Lung (tissue), 12 donors: ENCODE data around the gene ATXN10. TPM values are rescaled to one million over a fixed set of nuclear protein-coding genes. Genes with fewer than 3 reads are reported as not detected.

Experiments used
- ATAC-seq: fragments of 200-7000 bp; cut with Tn5 transposase; one replicate; pipeline ENCODE4 v1.9.1; 2020; ENCODE audit warnings: moderate number of reproducible peaks; ENCODE audit not compliant: insufficient read depth, low FRiP score
- DNase-seq, 3 donors: peaks; one replicate each; pipeline ENCODE4 v3.0.0-alpha.2; 2013 to 2017
- H3K27ac ChIP-seq, 2 donors: one replicate each; pipeline ENCODE4 v1.5.1; 2013; ENCODE audit warnings: mild to moderate bottlenecking in 2 of 2, moderate library complexity in 2 of 2, control low read depth in 1 of 2, inconsistent platforms in 1 of 2, low read depth in 1 of 2, low read length in 1 of 2
- H3K27me3 ChIP-seq, 3 donors: one replicate each; pipeline ENCODE4 v1.5.1; 2013; ENCODE audit warnings: low read length in 2 of 3; ENCODE audit not compliant: control insufficient read depth in 3 of 3, insufficient read depth in 3 of 3
- H3K36me3 ChIP-seq, 4 donors: one replicate each; pipeline ENCODE4 v1.5.1; 2013; ENCODE audit warnings: low read length in 4 of 4, mild to moderate bottlenecking in 1 of 4, moderate library complexity in 1 of 4; ENCODE audit not compliant: control insufficient read depth in 4 of 4, insufficient read depth in 4 of 4
- H3K4me1 ChIP-seq, 5 donors: one replicate each; pipeline ENCODE4 v1.5.1; 2013; ENCODE audit warnings: low read length in 5 of 5, mild to moderate bottlenecking in 2 of 5, moderate library complexity in 1 of 5; ENCODE audit not compliant: control insufficient read depth in 5 of 5, insufficient read depth in 5 of 5
- H3K4me3 ChIP-seq: one replicate; pipeline ENCODE4 v1.5.1; 2013; ENCODE audit warnings: mild to moderate bottlenecking, control low read depth, moderate library complexity
- H3K9ac ChIP-seq, 2 donors: one replicate each; pipeline ENCODE4 v1.5.1; 2013; ENCODE audit warnings: low read length in 2 of 2, control low read depth in 1 of 2; ENCODE audit not compliant: insufficient read depth in 1 of 2
- H3K9me3 ChIP-seq, 4 donors: one replicate each; pipeline ENCODE4 v1.5.1; 2013; ENCODE audit warnings: low read length in 3 of 4, mild to moderate bottlenecking in 1 of 4, moderate library complexity in 1 of 4; ENCODE audit not compliant: control insufficient read depth in 4 of 4, insufficient read depth in 3 of 4
- WGBS, 2 donors: extraction: QIAGEN DNeasy Blood & Tissue Kit; methylation state at CpG; one replicate each; pipeline ENCODE4 v1.1.7; 2013; 5-methylcytosine and 5-hydroxymethylcytosine counted together
- polyA plus RNA-seq, 2 donors: library from polyadenylated mRNA; stranded (reverse); fragments of 200-250 nt; gene quantifications; one replicate each; pipeline ENCODE4 v1.2.1, GENCODE V29; 2013
- total RNA-seq, 2 donors: library from RNA; depleted of rRNA in 1 of 2; stranded (reverse); fragments of >200 nt in 1 of 2; gene quantifications; one replicate each; pipeline ENCODE4 v1.2.1, GENCODE V29; 2014 to 2021
- TF ChIP-seq, protein P1 (sequence below): IDR thresholded peaks from 2 replicates; pipeline ENCODE4 v1.5.1; 2012; ENCODE audit warnings: mild to moderate bottlenecking; ENCODE audit errors: control extremely low read depth, extremely low read depth
- donor health status: control.
- donor health status: control.
- donor health status: Bipolar disorder and iron deficiency.
- donor health status: healthy.
- donor health status: DM: yes; HTN: yes; CAD: no.

Gene ATXN10
- total and polyA plus RNA-seq, 4 donors = 41.9 to 164 (median 92.2) TPM

- Histone ChIP-seq H3K4me1 (peaks cover 0 to 30% (median 14%) of the 10 kb centered on the region in 5 donors), H3K9ac (peak overlapping the region in 1 of 2 donors; percentile 51), H3K4me3 (no peak overlapping the region), H3K9me3 (peaks cover 0 to 6% (median 1%) of the 10 kb centered on the region in 4 donors), H3K27ac (peak overlapping the region in 1 of 2 donors; percentile 78), H3K36me3 (peaks cover 0 to 3% (median 1%) of the 10 kb centered on the region in 4 donors), H3K27me3 (peaks cover 0 to 9% (median under 1%) of the 10 kb centered on the region in 3 donors)
- peak; percentile 68 for ATAC-seq
- TF ChIP-seq, protein P1, sequence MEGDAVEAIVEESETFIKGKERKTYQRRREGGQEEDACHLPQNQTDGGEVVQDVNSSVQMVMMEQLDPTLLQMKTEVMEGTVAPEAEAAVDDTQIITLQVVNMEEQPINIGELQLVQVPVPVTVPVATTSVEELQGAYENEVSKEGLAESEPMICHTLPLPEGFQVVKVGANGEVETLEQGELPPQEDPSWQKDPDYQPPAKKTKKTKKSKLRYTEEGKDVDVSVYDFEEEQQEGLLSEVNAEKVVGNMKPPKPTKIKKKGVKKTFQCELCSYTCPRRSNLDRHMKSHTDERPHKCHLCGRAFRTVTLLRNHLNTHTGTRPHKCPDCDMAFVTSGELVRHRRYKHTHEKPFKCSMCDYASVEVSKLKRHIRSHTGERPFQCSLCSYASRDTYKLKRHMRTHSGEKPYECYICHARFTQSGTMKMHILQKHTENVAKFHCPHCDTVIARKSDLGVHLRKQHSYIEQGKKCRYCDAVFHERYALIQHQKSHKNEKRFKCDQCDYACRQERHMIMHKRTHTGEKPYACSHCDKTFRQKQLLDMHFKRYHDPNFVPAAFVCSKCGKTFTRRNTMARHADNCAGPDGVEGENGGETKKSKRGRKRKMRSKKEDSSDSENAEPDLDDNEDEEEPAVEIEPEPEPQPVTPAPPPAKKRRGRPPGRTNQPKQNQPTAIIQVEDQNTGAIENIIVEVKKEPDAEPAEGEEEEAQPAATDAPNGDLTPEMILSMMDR = peak; percentile 73
- peak; percentile 86 to 94 (median 90) for DNase-seq
- 14 to 21% methylated on average over 19 of the region's 19 CpGs for WGBS, 2 donors
Measured at GRCh38 chr22:45863981-45864751, 192.5 kb downstream of the ATXN10 start.

DNA sequence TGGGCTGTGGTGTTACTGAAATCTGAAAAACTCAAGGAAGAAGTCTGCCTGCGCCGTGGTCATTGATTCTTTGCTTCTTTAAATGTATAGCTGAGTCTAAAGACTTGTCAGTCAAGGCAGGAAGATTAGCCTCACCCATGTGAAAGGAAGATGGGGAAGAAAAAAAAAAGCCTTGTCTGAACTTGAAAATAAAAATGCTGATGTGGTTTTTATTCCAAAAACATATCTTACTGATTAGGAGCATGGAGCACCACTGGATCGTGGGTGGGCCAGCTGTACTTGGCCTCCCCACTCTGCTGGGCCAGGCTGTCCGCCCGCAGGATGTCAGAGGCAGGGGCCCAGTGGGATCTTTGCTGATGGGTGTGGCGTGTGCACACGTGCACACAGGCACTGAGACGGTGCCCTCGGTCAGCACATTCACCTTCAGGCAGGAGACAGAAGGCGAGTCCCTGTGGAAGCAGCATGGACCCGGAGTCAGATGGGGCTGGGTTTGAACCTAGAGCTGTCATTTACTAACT, 193.4 kb downstream of the ATXN10 start:
- H3K36me3 ChIP-seq = peaks cover 0 to 3% (median 0%) of the 10 kb centered on the region in 4 donors
- peaks cover 0 to 10% (median 1%) of the 10 kb centered on the region in 4 donors for H3K9me3 ChIP-seq
- TF ChIP-seq, protein P1 = no peak
- peaks cover 0 to 9% (median 5%) of the 10 kb centered on the region in 3 donors for H3K27me3 ChIP-seq
- peak; percentile 32 to 60 (median 49) for DNase-seq
- H3K4me3 ChIP-seq = no peak overlapping the region
- peaks cover 0 to 30% (median 14%) of the 10 kb centered on the region in 5 donors for H3K4me1 ChIP-seq
- peak overlapping the region in 1 of 2 donors; percentile 26 for H3K27ac ChIP-seq
- ATAC-seq = no peak
- peak overlapping the region in 1 of 2 donors; percentile 3 for H3K9ac ChIP-seq
- WGBS, 2 donors = 72 to 82% methylated on average over 11 of the region's 11 CpGs

- WGBS, 2 donors = 91 to 96% methylated on average over 24 of the region's 24 CpGs
- Histone ChIP-seq H3K9ac (no peak overlapping the region), H3K9me3 (peaks cover 0 to 10% (median 1%) of the 10 kb centered on the region in 4 donors), H3K4me1 (peaks cover 0 to 30% (median 14%) of the 10 kb centered on the region in 5 donors), H3K27me3 (peaks cover 0 to 9% (median 5%) of the 10 kb centered on the region in 3 donors), H3K36me3 (peaks cover 0 to 3% (median 0%) of the 10 kb centered on the region in 4 donors), H3K27ac (no peak overlapping the region), H3K4me3 (no peak overlapping the region)
- TF ChIP-seq, protein P1 = no peak
- DNase-seq (no peak), ATAC-seq (no peak)
Measured at GRCh38 chr22:45865561-45866125, 194.0 kb downstream of the ATXN10 start.
